Mesenchymal stem cell (in vitro differentiated cells and primary cell): ENCODE data around the gene MRPL38.

Experiments
- DNase-seq: peaks from one replicate; pipeline ENCODE4 v3.0.0-alpha.2; 2013
- H2AFZ ChIP-seq: one replicate; pipeline ENCODE4 v1.6.1; 2013; ENCODE audit warnings: low read depth, mild to moderate bottlenecking, control low read depth, inconsistent platforms, low read length, moderate library complexity
- H2AK5ac ChIP-seq: 2 replicates; pipeline ENCODE4 v1.6.1; 2013; ENCODE audit warnings: low read length, moderate library complexity, mild to moderate bottlenecking, inconsistent platforms; ENCODE audit not compliant: severe bottlenecking
- H2BK120ac ChIP-seq: one replicate; pipeline ENCODE4 v1.6.1; 2013; ENCODE audit warnings: low read depth, mild to moderate bottlenecking, inconsistent platforms, low read length, moderate library complexity
- H2BK12ac ChIP-seq, 2 experiments: one replicate each; pipeline ENCODE4 v1.6.1; 2013; ENCODE audit warnings: inconsistent platforms in 2 of 2, low read length in 2 of 2, mild to moderate bottlenecking in 2 of 2, moderate library complexity in 2 of 2, control low read depth in 1 of 2
- H2BK15ac ChIP-seq: one replicate; pipeline ENCODE4 v1.6.1; 2013; ENCODE audit warnings: mild to moderate bottlenecking, low read depth, inconsistent platforms; ENCODE audit not compliant: poor library complexity, severe bottlenecking
- H2BK5ac ChIP-seq: 2 replicates; pipeline ENCODE4 v1.6.1; 2013; ENCODE audit warnings: low read depth, mild to moderate bottlenecking, low read length, control low read depth, inconsistent platforms; ENCODE audit not compliant: poor library complexity, severe bottlenecking
- H3K14ac ChIP-seq, 2 experiments: one replicate each; pipeline ENCODE4 v1.6.1; 2013; ENCODE audit warnings: inconsistent platforms in 2 of 2, low read length in 2 of 2, control low read depth in 1 of 2, mild to moderate bottlenecking in 1 of 2, moderate library complexity in 1 of 2
- H3K18ac ChIP-seq, 2 experiments: one replicate each; pipeline ENCODE4 v1.6.1; 2013; ENCODE audit warnings: inconsistent platforms in 2 of 2, low read length in 2 of 2, control low read depth in 1 of 2, low read depth in 1 of 2, mild to moderate bottlenecking in 1 of 2
- H3K23ac ChIP-seq, 2 experiments: one replicate each; pipeline ENCODE4 v1.6.1; 2013; ENCODE audit warnings: inconsistent platforms in 2 of 2, low read length in 2 of 2, mild to moderate bottlenecking in 2 of 2, moderate library complexity in 2 of 2, control low read depth in 1 of 2
- H3K27ac ChIP-seq: 2 replicates; pipeline ENCODE4 v1.5.1; 2013; ENCODE audit warnings: mild to moderate bottlenecking, moderate library complexity, low read length, control low read depth, inconsistent platforms; ENCODE audit not compliant: poor library complexity, severe bottlenecking
- H3K27me3 ChIP-seq, 2 experiments: 2 replicates each; pipeline versions ENCODE4 v1.6.1 to v1.7.0; 2013; ENCODE audit warnings: low read length in 2 of 2, mild to moderate bottlenecking in 2 of 2, moderate library complexity in 2 of 2, control low read depth in 1 of 2, inconsistent platforms in 1 of 2; ENCODE audit not compliant: control insufficient read depth in 1 of 2, insufficient read depth in 1 of 2
- H3K36me3 ChIP-seq, 2 experiments: 2 replicates each; pipeline versions ENCODE4 v1.6.1 to v1.7.0; 2013; ENCODE audit warnings: low read length in 2 of 2, control low read depth in 1 of 2, inconsistent platforms in 1 of 2, low read depth in 1 of 2, mild to moderate bottlenecking in 1 of 2; ENCODE audit not compliant: insufficient read depth in 2 of 2, control insufficient read depth in 1 of 2
- H3K4ac ChIP-seq, 2 experiments: one replicate each; pipeline ENCODE4 v1.6.1; 2013; ENCODE audit warnings: inconsistent platforms in 2 of 2, low read length in 2 of 2, mild to moderate bottlenecking in 2 of 2, moderate library complexity in 2 of 2, control low read depth in 1 of 2, low read depth in 1 of 2
- H3K4me1 ChIP-seq: 2 replicates; pipeline ENCODE4 v1.6.1; 2013; ENCODE audit warnings: low read depth, low read length, control low read depth; ENCODE audit not compliant: control insufficient read depth, insufficient read depth
- H3K4me2 ChIP-seq: 2 replicates; pipeline ENCODE4 v1.6.1; 2013; ENCODE audit warnings: low read length, mild to moderate bottlenecking, inconsistent platforms; ENCODE audit not compliant: poor library complexity, severe bottlenecking
- H3K4me3 ChIP-seq, 2 experiments: 2 replicates each; pipeline versions ENCODE4 v1.5.1 to v1.7.0; 2013; ENCODE audit warnings: low read length in 2 of 2, mild to moderate bottlenecking in 2 of 2, control low read depth in 1 of 2, low read depth in 1 of 2; ENCODE audit not compliant: insufficient read depth in 1 of 2
- H3K79me1 ChIP-seq: replicated peaks from 2 replicates; pipeline ENCODE4 v1.6.1; 2013; ENCODE audit warnings: mild to moderate bottlenecking, control low read depth, low read length, inconsistent platforms; ENCODE audit not compliant: poor library complexity, severe bottlenecking
- H3K9ac ChIP-seq: 2 replicates; pipeline ENCODE4 v1.7.0; 2013; ENCODE audit warnings: mild to moderate bottlenecking, low read length, moderate library complexity
- H3K9me3 ChIP-seq: 2 replicates; pipeline ENCODE4 v1.7.0; 2013; ENCODE audit warnings: mild to moderate bottlenecking, low read length; ENCODE audit not compliant: control insufficient read depth
- H4K8ac ChIP-seq: one replicate; pipeline ENCODE4 v1.6.1; 2013; ENCODE audit warnings: inconsistent platforms, mild to moderate bottlenecking, low read length, moderate library complexity
- H4K91ac ChIP-seq: one replicate; pipeline ENCODE4 v1.6.1; 2013; ENCODE audit warnings: mild to moderate bottlenecking, low read length, inconsistent platforms
- WGBS: methylation state at CpG from one replicate; pipeline ENCODE4 v1.1.7; 2013; ENCODE audit warnings: mixed read lengths; 5-methylcytosine and 5-hydroxymethylcytosine counted together

Gene MRPL38

GRCh38 chr17:75937652-75938051 lies 33.0 kb upstream of the MRPL38 start:
- Histone ChIP-seq H3K9me3 (no peaks in the 10 kb centered on the region), H3K36me3 (peaks cover 0 to 3% of the 10 kb centered on the region in 2 experiments), H3K23ac (no peak overlapping the region), H4K91ac (no peak overlapping the region), H2BK5ac (no peak overlapping the region), H3K4ac (no peak overlapping the region), H2BK15ac (no peak overlapping the region), H4K8ac (peak overlapping the region; percentile 9), H3K79me1 (peaks cover 4% of the 10 kb centered on the region), H3K4me1 (peaks cover 5% of the 10 kb centered on the region), H3K27ac (no peak overlapping the region), H2BK12ac (no peak overlapping the region), H3K4me3 (no peak overlapping the region), H3K18ac (no peak overlapping the region), H3K4me2 (no peak overlapping the region), H3K9ac (no peak overlapping the region), H2AK5ac (no peak overlapping the region), H3K27me3 (no peaks in the 10 kb centered on the region), H2BK120ac (no peak overlapping the region), H3K14ac (no peak overlapping the region), H2AFZ (no peak overlapping the region)
- WGBS: 96% methylated on average over 13 of the region's 13 CpGs
- DNase-seq: no peak

DNA sequence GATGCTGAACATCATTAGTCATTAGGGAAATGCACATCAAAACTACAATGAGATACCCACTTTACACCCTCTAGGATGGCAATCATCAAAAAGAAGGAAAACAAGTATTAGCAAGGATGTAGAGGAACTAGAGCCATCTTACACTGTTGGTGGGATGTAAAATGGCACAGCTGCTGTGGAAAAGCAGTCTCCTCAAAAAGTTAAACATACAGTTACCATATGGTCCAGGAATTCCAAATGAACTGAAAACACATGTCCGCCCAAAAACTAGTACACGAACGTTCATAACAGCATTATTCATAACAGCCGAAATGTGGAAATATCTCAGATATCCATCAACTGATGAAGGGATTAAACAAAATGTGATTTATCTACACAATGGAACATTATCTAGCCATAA lies 29.1 kb upstream of the MRPL38 start:
- Histone ChIP-seq H2AFZ (no peak overlapping the region), H3K14ac (no peak overlapping the region), H2BK5ac (no peak overlapping the region), H3K9ac (no peak overlapping the region), H3K36me3 (peaks cover 0 to 4% of the 10 kb centered on the region in 2 experiments), H3K79me1 (no peaks in the 10 kb centered on the region), H3K27ac (no peak overlapping the region), H2BK12ac (no peak overlapping the region), H4K91ac (no peak overlapping the region), H3K27me3 (no peaks in the 10 kb centered on the region), H3K4ac (no peak overlapping the region), H2BK120ac (no peak overlapping the region), H3K4me3 (no peak overlapping the region), H3K4me2 (no peak overlapping the region), H3K9me3 (no peaks in the 10 kb centered on the region), H3K4me1 (peaks cover 2% of the 10 kb centered on the region), H4K8ac (no peak overlapping the region), H2BK15ac (no peak overlapping the region), H3K18ac (no peak overlapping the region), H3K23ac (no peak overlapping the region), H2AK5ac (no peak overlapping the region)
- WGBS: 100% methylated on average over 3 of the region's 4 CpGs
- DNase-seq: no peak

- 88% methylated on average over 4 of the region's 5 CpGs for WGBS
- H2BK5ac ChIP-seq: no peak overlapping the region
- no peak overlapping the region for H3K4ac ChIP-seq
- H3K4me1 ChIP-seq: peaks cover under 1% of the 10 kb centered on the region
- H3K9ac ChIP-seq: no peak overlapping the region
- no peak for DNase-seq
- no peak overlapping the region for H3K4me2 ChIP-seq
- peaks cover 0 to 7% of the 10 kb centered on the region in 2 experiments for H3K36me3 ChIP-seq
- H4K8ac ChIP-seq: no peak overlapping the region
- H2AK5ac ChIP-seq: no peak overlapping the region
- no peak overlapping the region for H4K91ac ChIP-seq
- H3K27ac ChIP-seq: no peak overlapping the region
- no peak overlapping the region for H3K18ac ChIP-seq
- no peak overlapping the region for H2BK12ac ChIP-seq
- no peak overlapping the region for H2BK120ac ChIP-seq
- no peaks in the 10 kb centered on the region for H3K27me3 ChIP-seq
- H2BK15ac ChIP-seq: no peak overlapping the region
- no peaks in the 10 kb centered on the region for H3K9me3 ChIP-seq
- no peak overlapping the region for H3K23ac ChIP-seq
- no peak overlapping the region for H3K14ac ChIP-seq
- no peak overlapping the region for H3K4me3 ChIP-seq
- no peaks in the 10 kb centered on the region for H3K79me1 ChIP-seq
- no peak overlapping the region for H2AFZ ChIP-seq
Observed at GRCh38 chr17:75932852-75933251, 28.2 kb upstream of the MRPL38 start.

- no peak overlapping the region for H3K4me2 ChIP-seq
- DNase-seq: no peak
- no peak overlapping the region for H2AFZ ChIP-seq
- H3K27me3 ChIP-seq: no peaks in the 10 kb centered on the region
- H4K91ac ChIP-seq: no peak overlapping the region
- no peak overlapping the region for H2BK15ac ChIP-seq
- no peak overlapping the region for H3K27ac ChIP-seq
- H3K9ac ChIP-seq: no peak overlapping the region
- H3K36me3 ChIP-seq: peaks cover under 1 to 24% of the 10 kb centered on the region in 2 experiments
- no peaks in the 10 kb centered on the region for H3K4me1 ChIP-seq
- no peak overlapping the region for H2BK5ac ChIP-seq
- no peak overlapping the region for H4K8ac ChIP-seq
- 88% methylated on average over 4 of the region's 4 CpGs for WGBS
- no peak overlapping the region for H3K23ac ChIP-seq
- H3K18ac ChIP-seq: no peak overlapping the region
- no peaks in the 10 kb centered on the region for H3K79me1 ChIP-seq
- H3K9me3 ChIP-seq: no peaks in the 10 kb centered on the region
- H2BK12ac ChIP-seq: no peak overlapping the region
- no peak overlapping the region for H2AK5ac ChIP-seq
- H3K4me3 ChIP-seq: no peak overlapping the region
- no peak overlapping the region for H3K4ac ChIP-seq
- H2BK120ac ChIP-seq: no peak overlapping the region
- H3K14ac ChIP-seq: no peak overlapping the region
Observed at GRCh38 chr17:75931062-75931461, 26.4 kb upstream of the MRPL38 start.
